OCI-LY1 (cell line): Measurements from ENCODE around the gene ATF6.

Experiments
- H2AFZ ChIP-seq: fragments of 200-600 bp; sonication (generic), shearing (Covaris generic); 2 replicates; pipeline ENCODE4 v1.6.0; 2014; ENCODE audit warnings: antibody characterized with exemption, mild to moderate bottlenecking, low read length
- H3F3A ChIP-seq: fragments of 200-600 bp; sonication (generic), shearing (Covaris generic); 2 replicates; pipeline ENCODE4 v1.6.0; 2014; ENCODE audit warnings: mild to moderate bottlenecking, antibody characterized with exemption, low read length, moderate library complexity; ENCODE audit not compliant: insufficient read depth
- H3K27ac ChIP-seq: fragments of 200-600 bp; sonication (generic); 2 replicates; pipeline ENCODE4 v1.5.1; 2014; ENCODE audit warnings: low read length, mixed run types, mild to moderate bottlenecking, low read depth; ENCODE audit not compliant: poor library complexity, severe bottlenecking
- H3K27me3 ChIP-seq: fragments of 200-600 bp; sonication (generic); 2 replicates; pipeline ENCODE4 v1.6.0; 2014; ENCODE audit warnings: antibody characterized with exemption, mild to moderate bottlenecking, low read length, moderate library complexity; ENCODE audit not compliant: insufficient read depth
- H3K36me3 ChIP-seq: fragments of 200-600 bp; sonication (generic); 2 replicates; pipeline ENCODE4 v1.6.1; 2014; ENCODE audit warnings: mild to moderate bottlenecking, antibody characterized with exemption, low read length, moderate library complexity, mixed read lengths; ENCODE audit not compliant: insufficient read depth
- H3K4me1 ChIP-seq: fragments of 200-600 bp; sonication (generic); 2 replicates; pipeline ENCODE4 v1.5.1; 2014; ENCODE audit warnings: mild to moderate bottlenecking, low read length, moderate library complexity; ENCODE audit not compliant: insufficient read depth, severe bottlenecking
- H3K4me2 ChIP-seq: fragments of 200-600 bp; sonication (generic), shearing (Covaris generic); 2 replicates; pipeline ENCODE4 v1.6.1; 2014; ENCODE audit warnings: low read length
- H3K4me3 ChIP-seq: fragments of 200-600 bp; sonication (generic); 2 replicates; pipeline ENCODE4 v1.5.1; 2014; ENCODE audit warnings: low read length, low read depth, mild to moderate bottlenecking, mixed read lengths; ENCODE audit not compliant: poor library complexity, severe bottlenecking
- H3K79me2 ChIP-seq: fragments of 200-600 bp; shearing (Covaris generic); 2 replicates; pipeline ENCODE4 v1.6.1; 2016; ENCODE audit warnings: mixed run types, low read length, mixed read lengths; ENCODE audit not compliant: insufficient read depth
- H3K9ac ChIP-seq: fragments of 200-600 bp; sonication (generic), shearing (Covaris generic); 2 replicates; pipeline ENCODE4 v1.6.1; 2014; ENCODE audit warnings: mild to moderate bottlenecking, low read length, mixed read lengths
- H3K9me2 ChIP-seq: fragments of 200-600 bp; sonication (generic), shearing (Covaris generic); 2 replicates; pipeline ENCODE4 v1.6.1; 2014; ENCODE audit warnings: low read depth, mild to moderate bottlenecking, low read length, mixed read lengths
- H3K9me3 ChIP-seq: fragments of 200-600 bp; shearing (Covaris generic); 2 replicates; pipeline ENCODE4 v1.6.1; 2014; ENCODE audit warnings: low read length, mixed read lengths
- H4K20me1 ChIP-seq: fragments of 200-600 bp; sonication (generic), shearing (Covaris generic); 2 replicates; pipeline ENCODE4 v1.6.0; 2016; ENCODE audit warnings: mild to moderate bottlenecking, low read length; ENCODE audit not compliant: insufficient read depth
- CTCF ChIP-seq: fragments of 200-600 bp; sonication (generic), shearing (Covaris generic); IDR thresholded peaks from 2 replicates; pipeline ENCODE4 v1.5.1; 2017; ENCODE audit warnings: mild to moderate bottlenecking, antibody characterized with exemption, low read length, moderate library complexity, mixed read lengths
- EZH2 ChIP-seq: fragments of 200-600 bp; sonication (generic), shearing (Covaris generic); IDR thresholded peaks from 2 replicates; pipeline ENCODE4 v1.8.0; 2017; ENCODE audit warnings: borderline replicate concordance, mixed run types, mild to moderate bottlenecking, antibody characterized with exemption, low read length, moderate library complexity, mixed read lengths

The ATF6 gene

GRCh38 chr1:161886589-161886988 lies 120.5 kb downstream of the ATF6 start:
- H3K9me3 ChIP-seq: no peaks in the 10 kb centered on the region
- H3K27ac ChIP-seq: no peak overlapping the region
- H4K20me1 ChIP-seq: no peaks in the 10 kb centered on the region
- H3K4me3 ChIP-seq: no peak overlapping the region
- no peaks in the 10 kb centered on the region for H3F3A ChIP-seq
- no peaks in the 10 kb centered on the region for H3K27me3 ChIP-seq
- H3K9ac ChIP-seq: no peak overlapping the region
- TF ChIP-seq CTCF (no peak), EZH2 (no peak)
- no peak overlapping the region for H3K4me2 ChIP-seq
- no peaks in the 10 kb centered on the region for H3K79me2 ChIP-seq
- no peak overlapping the region for H2AFZ ChIP-seq
- no peaks in the 10 kb centered on the region for H3K4me1 ChIP-seq
- no peaks in the 10 kb centered on the region for H3K9me2 ChIP-seq
- H3K36me3 ChIP-seq: peaks cover 5% of the 10 kb centered on the region; the same call in 1 of the 2 replicates

GRCh38 chr1:161887730-161888287 lies 121.7 kb downstream of the ATF6 start:
- Histone ChIP-seq H3K27me3 (no peaks in the 10 kb centered on the region), H3K9me2 (no peaks in the 10 kb centered on the region), H3K27ac (no peak overlapping the region), H3K9ac (no peak overlapping the region), H3K36me3 (peaks cover 5% of the 10 kb centered on the region; the same call in 1 of the 2 replicates), H3K79me2 (no peaks in the 10 kb centered on the region), H4K20me1 (no peaks in the 10 kb centered on the region), H2AFZ (no peak overlapping the region), H3F3A (no peaks in the 10 kb centered on the region), H3K4me1 (no peaks in the 10 kb centered on the region), H3K9me3 (no peaks in the 10 kb centered on the region), H3K4me3 (no peak overlapping the region), H3K4me2 (no peak overlapping the region)
- no peak for TF ChIP-seq CTCF

- no peaks in the 10 kb centered on the region for H4K20me1 ChIP-seq
- H3K27me3 ChIP-seq: no peaks in the 10 kb centered on the region
- H3F3A ChIP-seq: no peaks in the 10 kb centered on the region
- H2AFZ ChIP-seq: no peak overlapping the region
- no peaks in the 10 kb centered on the region for H3K79me2 ChIP-seq
- no peak for TF ChIP-seq EZH2
- no peak for TF ChIP-seq CTCF
- no peak overlapping the region for H3K27ac ChIP-seq
- H3K4me3 ChIP-seq: no peak overlapping the region
- no peak overlapping the region for H3K4me2 ChIP-seq
- no peaks in the 10 kb centered on the region for H3K9me3 ChIP-seq
- H3K4me1 ChIP-seq: no peaks in the 10 kb centered on the region
- H3K36me3 ChIP-seq: peaks cover 5% of the 10 kb centered on the region; the same call in 1 of the 2 replicates
- no peak overlapping the region for H3K9ac ChIP-seq
- H3K9me2 ChIP-seq: no peaks in the 10 kb centered on the region
These were observed 124.5 kb downstream of the ATF6 start for GRCh38 chr1:161890574-161890973.
